H1 (cell line): ENCODE results near the gene TRIOBP. TPM values are rescaled to one million over a fixed set of nuclear protein-coding genes. Genes with fewer than 3 reads are reported as not detected.

Source experiments
- CTCF ChIA-PET: fragments of 300-600 bp; sonication (Branson Sonifier 250); formaldehyde crosslinking; loops from one replicate; lab custom pipeline; 2021; ENCODE audit not compliant: partially characterized antibody; lab: Charles Lee
- POLR2A ChIA-PET: fragments of 300-600 bp; sonication (Branson Sonifier 250); formaldehyde crosslinking; loops from one replicate; lab custom pipeline; 2021; ENCODE audit warnings: inconsistent platforms; ENCODE audit not compliant: partially characterized antibody; lab: Charles Lee
- DNase-seq, 2 experiments: peaks; one replicate each; pipeline versions ENCODE4 v3.0.0 to v3.0.0-alpha.2; 2010 to 2022; ENCODE audit warnings: low spot score in 2 of 2, low read depth in 1 of 2, mixed read lengths in 1 of 2
- FAIRE-seq: peaks from 2 replicates; lab custom pipeline; 2011; peaks lifted over from hg19 to GRCh38; lab: Jason Lieb, UNC
- H2AFZ ChIP-seq: 2 replicates; pipeline ENCODE4 v1.8.1; 2012; ENCODE audit warnings: low read length, inconsistent platforms
- H2AK5ac ChIP-seq: 2 replicates; pipeline ENCODE4 v1.6.1; 2013; ENCODE audit warnings: low read depth, low read length
- H2BK120ac ChIP-seq: replicated peaks from 2 replicates; pipeline ENCODE3; 2013; ENCODE audit warnings: low read depth, low read length, inconsistent platforms
- H2BK12ac ChIP-seq: 2 replicates; pipeline ENCODE4 v1.6.1; 2013; ENCODE audit warnings: low read depth, low read length
- H2BK15ac ChIP-seq: 2 replicates; pipeline ENCODE4 v1.6.1; 2013; ENCODE audit warnings: low read length
- H2BK20ac ChIP-seq: 2 replicates; pipeline ENCODE4 v1.6.1; 2013; ENCODE audit warnings: low read length
- H2BK5ac ChIP-seq: 2 replicates; pipeline ENCODE4 v1.6.1; 2013; ENCODE audit warnings: low read depth, low read length
- H3K14ac ChIP-seq: 2 replicates; pipeline ENCODE4 v1.6.1; 2013; ENCODE audit warnings: inconsistent platforms; ENCODE audit not compliant: insufficient read length
- H3K18ac ChIP-seq: 2 replicates; pipeline ENCODE4 v1.6.1; 2013; ENCODE audit warnings: low read length; ENCODE audit errors: extremely low read depth
- H3K23ac ChIP-seq: 2 replicates; pipeline ENCODE4 v1.6.1; 2013; ENCODE audit warnings: inconsistent platforms; ENCODE audit not compliant: insufficient read length
- H3K23me2 ChIP-seq: 2 replicates; pipeline ENCODE4 v1.6.1; 2013; ENCODE audit warnings: low read depth, low read length
- H3K27ac ChIP-seq: 2 replicates; pipeline ENCODE4 v1.6.1; 2011; ENCODE audit warnings: low read depth, low read length, inconsistent platforms
- H3K27me3 ChIP-seq, 4 experiments: replicated peaks in 1 of 4; 1 replicate in 1 of 4; 2 replicates in 3 of 4; pipeline versions ENCODE4 v1.6.1 to v1.8.1; 2011 to 2013; ENCODE audit warnings: low read length in 3 of 4, mild to moderate bottlenecking in 3 of 4, inconsistent platforms in 2 of 4, mixed read lengths in 2 of 4, moderate library complexity in 1 of 4; ENCODE audit not compliant: control insufficient read depth in 3 of 4, insufficient read depth in 3 of 4; ENCODE audit errors: extremely low read depth in 1 of 4
- H3K36me3 ChIP-seq, 4 experiments: 2 replicates each; pipeline versions ENCODE4 v1.6.1 to v1.8.1; 2011 to 2013; ENCODE audit warnings: mild to moderate bottlenecking in 4 of 4, low read length in 3 of 4, moderate library complexity in 2 of 4, control low read depth in 1 of 4, inconsistent platforms in 1 of 4; ENCODE audit not compliant: insufficient read depth in 4 of 4, control insufficient read depth in 2 of 4
- H3K4ac ChIP-seq: replicated peaks from 2 replicates; pipeline ENCODE3; 2013; ENCODE audit warnings: low read length, low read depth, mixed read lengths, inconsistent platforms; ENCODE audit not compliant: insufficient read length
- H3K4me1 ChIP-seq, 4 experiments: replicated peaks in 1 of 4; 1 replicate in 1 of 4; 2 replicates in 3 of 4; pipeline versions ENCODE4 v1.6.1 to v1.8.1; 2011 to 2013; ENCODE audit warnings: low read length in 3 of 4, inconsistent platforms in 2 of 4, mixed read lengths in 1 of 4; ENCODE audit not compliant: insufficient read depth in 4 of 4, control insufficient read depth in 3 of 4
- H3K4me2 ChIP-seq, 2 experiments: 2 replicates each; pipeline versions ENCODE4 v1.6.1 to v1.8.1; 2011 to 2013; ENCODE audit warnings: low read depth in 2 of 2, low read length in 2 of 2, control low read depth in 1 of 2, inconsistent platforms in 1 of 2, mild to moderate bottlenecking in 1 of 2; ENCODE audit not compliant: insufficient read depth in 1 of 2
- H3K4me3 ChIP-seq, 4 experiments: fragments of 200-600, 300-600 bp in 1 of 4; sonication (generic), shearing (Covaris generic), sonication (Bioruptor Twin) in 1 of 4; 2 replicates each; pipeline versions ENCODE4 v1.5.1 to v1.8.1; 2011 to 2016; ENCODE audit warnings: low read length in 4 of 4, low read depth in 3 of 4, control low read depth in 2 of 4, inconsistent platforms in 2 of 4, mild to moderate bottlenecking in 2 of 4, mixed read lengths in 1 of 4, moderate library complexity in 1 of 4; ENCODE audit not compliant: insufficient read depth in 2 of 4; ENCODE audit errors: extremely low read depth in 1 of 4
- H3K56ac ChIP-seq: replicated peaks from 2 replicates; pipeline ENCODE3; 2013; ENCODE audit warnings: low read depth, mild to moderate bottlenecking, mixed read lengths, low read length, inconsistent platforms; ENCODE audit not compliant: insufficient read length
- H3K79me1 ChIP-seq: 2 replicates; pipeline ENCODE4 v1.6.1; 2013; ENCODE audit warnings: low read depth, low read length, control low read depth
- H3K79me2 ChIP-seq, 2 experiments: 2 replicates each; pipeline versions ENCODE4 v1.6.1 to v1.8.1; 2012 to 2013; ENCODE audit warnings: low read length in 2 of 2, mild to moderate bottlenecking in 2 of 2, inconsistent platforms in 1 of 2; ENCODE audit not compliant: insufficient read depth in 2 of 2, control insufficient read depth in 1 of 2
- H3K9ac ChIP-seq, 4 experiments: replicated peaks in 1 of 4; 1 replicate in 1 of 4; 2 replicates in 3 of 4; pipeline versions ENCODE4 v1.6.1 to v1.8.1; 2011 to 2013; ENCODE audit warnings: low read depth in 3 of 4, low read length in 3 of 4, control low read depth in 2 of 4, mild to moderate bottlenecking in 2 of 4, moderate library complexity in 2 of 4, inconsistent platforms in 1 of 4; ENCODE audit errors: extremely low read depth in 1 of 4
- H3K9me3 ChIP-seq, 2 experiments: 2 replicates each; pipeline versions ENCODE4 v1.6.1 to v1.8.1; 2012 to 2013; ENCODE audit warnings: mild to moderate bottlenecking in 2 of 2, moderate library complexity in 2 of 2, control low read depth in 1 of 2, inconsistent platforms in 1 of 2, low read depth in 1 of 2, low read length in 1 of 2, mixed read lengths in 1 of 2; ENCODE audit not compliant: insufficient read depth in 2 of 2
- H4K20me1 ChIP-seq, 2 experiments: replicated peaks in 1 of 2; 2 replicates each; pipeline versions ENCODE3 to v1.8.1; 2011 to 2013; ENCODE audit warnings: inconsistent platforms in 2 of 2, low read length in 2 of 2, mild to moderate bottlenecking in 1 of 2; ENCODE audit not compliant: insufficient read depth in 2 of 2, control insufficient read depth in 1 of 2
- H4K5ac ChIP-seq: 2 replicates; pipeline ENCODE4 v1.6.1; 2013; ENCODE audit warnings: low read length, low read depth, mixed read lengths, inconsistent platforms; ENCODE audit not compliant: insufficient read length
- H4K8ac ChIP-seq: 2 replicates; pipeline ENCODE4 v1.8.0; 2013; ENCODE audit warnings: mild to moderate bottlenecking, moderate library complexity, low read length, inconsistent platforms; ENCODE audit not compliant: insufficient read depth; ENCODE audit errors: extremely low read depth
- H4K91ac ChIP-seq: replicated peaks from 2 replicates; pipeline ENCODE3; 2013; ENCODE audit warnings: low read length, mixed read lengths, inconsistent platforms; ENCODE audit not compliant: insufficient read length
- CBX5 ChIP-seq: fragments of 300-800, 300-1000 bp; sonication (generic); IDR thresholded peaks from 2 replicates; pipeline ENCODE4 v1.7.1; 2016; ENCODE audit warnings: antibody characterized with exemption, low read length, low read depth
- RXRA ChIP-seq: IDR thresholded peaks from 2 replicates; pipeline ENCODE4 v1.6.1; 2011; ENCODE audit warnings: low read depth, mild to moderate bottlenecking, low read length, moderate library complexity; ENCODE audit not compliant: insufficient read depth
- TAF7 ChIP-seq: optimal IDR thresholded peaks from 2 replicates; pipeline ENCODE3; 2011; ENCODE audit warnings: low read depth, mild to moderate bottlenecking, inconsistent platforms, low read length, moderate library complexity, borderline replicate concordance
- WGBS, 2 experiments: shearing (Covaris generic) in 1 of 2; methylation state at CpG; one replicate each; pipeline versions ENCODE4 v1.1.6 to v1.1.7; 2013 to 2015; ENCODE audit warnings: low lambda C conversion rate in 2 of 2, mixed read lengths in 2 of 2, inconsistent platforms in 1 of 2, low coverage in 1 of 2, missing lambda C conversion rate in 1 of 2; ENCODE audit not compliant: insufficient replicate concordance in 2 of 2, insufficient coverage in 1 of 2, insufficient read length in 1 of 2; ENCODE audit errors: extremely low coverage in 1 of 2, missing lambda C conversion rate in 1 of 2; 5-methylcytosine and 5-hydroxymethylcytosine counted together
- polyA plus RNA-seq, 7 experiments: library from polyadenylated mRNA; depleted of rRNA in 3 of 7; stranded (reverse) in 5 of 7; unstranded in 2 of 7; fragments of >200 nt in 5 of 7; fragments of 200-250 nt in 2 of 7; gene quantifications; 1 replicate in 5 of 7; 2 replicates in 1 of 7; 4 replicates in 1 of 7; pipeline versions ENCODE4 v1.2.1 to v1.2.3, GENCODE V29; 2011 to 2013; ENCODE audit warnings: missing spikeins in 2 of 7, mixed read lengths in 2 of 7
- total RNA-seq: library from RNA; stranded (reverse); fragmentation: NEBNext Ultra II Directional; extraction: Animal tissue kit (Norgen Biotek cat#: 25700); gene quantifications from 2 replicates; pipeline ENCODE4 v1.2.1, GENCODE V29; 2021

Gene TRIOBP
- total and polyA plus RNA-seq, 2 of the 8 experiments (the other 6 are each of a cell fraction or from before 2014, with no cell fraction given) = 18.2 to 27.3 TPM

DNA sequence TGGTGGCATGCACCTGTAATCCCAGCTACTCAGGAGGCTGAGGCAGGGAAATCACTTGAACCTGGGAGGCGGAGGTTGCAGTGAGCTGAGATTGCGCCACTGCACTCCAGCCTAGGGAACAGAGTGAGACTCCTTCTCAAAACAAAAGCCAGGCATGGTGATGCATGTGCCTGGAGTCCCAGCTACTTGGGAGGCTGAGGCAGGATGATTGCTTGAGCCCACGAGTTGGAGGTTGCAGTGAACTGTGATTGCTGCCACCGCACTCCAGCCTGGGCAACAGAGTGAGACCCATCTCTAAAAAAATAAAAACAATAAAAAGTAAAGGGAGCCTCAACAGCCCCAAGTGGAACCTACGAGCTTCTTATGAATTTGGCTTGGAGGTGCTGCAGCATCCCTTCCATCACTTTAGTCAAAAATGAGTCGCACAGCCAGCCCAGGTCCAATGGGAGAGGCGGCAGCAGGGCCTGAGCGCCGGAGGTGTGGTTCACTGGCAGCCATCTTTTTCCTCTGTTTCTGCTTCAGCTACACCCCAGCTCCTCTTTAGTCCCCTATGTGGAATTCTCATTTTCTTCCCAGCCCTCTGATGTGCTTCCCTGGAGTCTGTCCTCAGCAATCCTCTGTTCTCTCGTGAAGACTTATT lies 81.6 kb downstream of the TRIOBP start:
- no peak overlapping the region for H3K18ac ChIP-seq
- no peak overlapping the region for H4K91ac ChIP-seq
- H3K27me3 ChIP-seq = peaks cover 0 to 17% (median 7%) of the 10 kb centered on the region in 4 experiments; a peak in 3 of 7 replicates
- peaks cover 0 to 2% (median 0%) of the 10 kb centered on the region in 4 experiments; a peak in 2 of 7 replicates for H3K4me1 ChIP-seq
- no peak overlapping the region for H4K5ac ChIP-seq
- FAIRE-seq = no peak
- no peak overlapping the region for H2BK120ac ChIP-seq
- no peak for DNase-seq
- CTCF ChIA-PET = interaction anchor here (1.3 to 3.5 kb wide), 5 partner anchors 10 to 117 kb away, joined by 3 to 14 read pairs (median 3); no protein-coding TSS in a partner anchor
- H3K9me3 ChIP-seq = no peaks in the 10 kb centered on the region
- no peaks in the 10 kb centered on the region for H3K79me1 ChIP-seq
- H3K27ac ChIP-seq = no peak overlapping the region
- WGBS, 2 experiments = 95% methylated on average over 10 of the region's 10 CpGs; no CpG with 5 or more reads in 1 of the 2 experiments
- no peak overlapping the region; the same call in 1 of the 2 replicates for H4K8ac ChIP-seq
- H3K4me2 ChIP-seq = no peak overlapping the region
- H3K56ac ChIP-seq = no peak overlapping the region
- no peak overlapping the region for H3K4ac ChIP-seq
- no peak overlapping the region for H2BK5ac ChIP-seq
- no peaks in the 10 kb centered on the region for H4K20me1 ChIP-seq
- no peak overlapping the region for H2AFZ ChIP-seq
- H3K79me2 ChIP-seq = no peaks in the 10 kb centered on the region
- H3K36me3 ChIP-seq = peaks cover 0 to 2% (median 0%) of the 10 kb centered on the region in 4 experiments; a peak in 1 of 8 replicates
- H2BK12ac ChIP-seq = no peak overlapping the region
- POLR2A ChIA-PET = interaction anchor here (1.2 to 2.6 kb wide), 8 partner anchors 10 to 42 kb away, joined by 3 to 12 read pairs (median 4); no protein-coding TSS in a partner anchor
- no peak overlapping the region for H3K4me3 ChIP-seq
- no peak overlapping the region for H3K9ac ChIP-seq
- no peak overlapping the region for H3K14ac ChIP-seq
- no peak overlapping the region for H2AK5ac ChIP-seq
- no peaks in the 10 kb centered on the region for H3K23me2 ChIP-seq
- no peak overlapping the region for H2BK20ac ChIP-seq
- H2BK15ac ChIP-seq = no peak overlapping the region
- H3K23ac ChIP-seq = no peak overlapping the region
- TF ChIP-seq CBX5 (no peak), TAF7 (no peak), RXRA (no peak)
